ENCODE results near the gene DMAC2.
"Not testable (repeated sequence)": the region's sequence is repeated elsewhere in the genome, so short reads cannot be mapped to it uniquely, and the experiment has no call there.

The DMAC2 gene

DNA sequence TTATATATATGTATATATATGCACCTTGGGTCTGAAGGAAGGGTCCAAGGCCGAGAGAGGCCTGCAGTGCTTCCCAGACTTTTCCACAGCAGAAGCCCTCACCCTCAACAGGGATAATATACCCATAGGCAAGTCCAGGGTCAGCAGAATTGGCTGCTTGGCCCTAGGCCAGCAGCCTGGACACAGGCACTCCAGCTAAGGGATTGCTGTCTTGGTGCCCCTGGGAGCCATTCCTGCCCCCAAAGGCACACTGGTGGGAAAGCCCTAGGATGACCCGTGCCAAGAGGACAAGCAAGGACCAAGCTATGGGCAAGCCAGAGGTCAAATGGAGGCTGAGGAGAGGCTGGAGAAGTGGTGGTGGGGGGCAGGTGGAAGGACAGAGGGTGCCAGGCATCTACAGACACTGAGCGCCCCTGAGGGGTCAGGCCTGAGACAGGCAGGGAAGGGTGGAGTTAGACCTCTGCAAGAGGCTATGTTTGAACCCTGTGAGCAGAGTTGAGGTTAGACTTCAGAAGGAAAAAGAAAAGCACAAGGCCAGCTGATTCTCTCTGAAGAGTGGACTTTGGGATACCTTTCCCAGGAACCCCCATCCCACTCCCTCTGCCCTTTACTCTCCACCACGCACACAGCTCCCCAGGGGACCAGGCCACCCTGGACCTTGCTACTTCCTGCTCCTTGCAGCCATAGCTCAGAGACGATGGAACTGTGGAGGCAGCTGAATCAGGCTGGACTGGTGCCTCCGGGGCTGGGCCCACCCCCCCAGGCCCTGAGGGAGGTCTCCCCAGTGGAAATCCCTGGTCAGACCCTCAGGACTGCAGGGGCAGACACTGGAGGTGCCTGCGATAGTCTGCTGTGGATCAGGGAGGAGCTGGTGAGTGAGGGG lies 3.0 kb upstream of the DMAC2 start, which contains the start of gene ERICH4:
Gene ERICH4, plus strand, starts transcription at position 684 of the 883 bp plus-strand sequence. Its CDS starts 14 bp downstream, at position 698.
- DNase-seq: no peak

DNA sequence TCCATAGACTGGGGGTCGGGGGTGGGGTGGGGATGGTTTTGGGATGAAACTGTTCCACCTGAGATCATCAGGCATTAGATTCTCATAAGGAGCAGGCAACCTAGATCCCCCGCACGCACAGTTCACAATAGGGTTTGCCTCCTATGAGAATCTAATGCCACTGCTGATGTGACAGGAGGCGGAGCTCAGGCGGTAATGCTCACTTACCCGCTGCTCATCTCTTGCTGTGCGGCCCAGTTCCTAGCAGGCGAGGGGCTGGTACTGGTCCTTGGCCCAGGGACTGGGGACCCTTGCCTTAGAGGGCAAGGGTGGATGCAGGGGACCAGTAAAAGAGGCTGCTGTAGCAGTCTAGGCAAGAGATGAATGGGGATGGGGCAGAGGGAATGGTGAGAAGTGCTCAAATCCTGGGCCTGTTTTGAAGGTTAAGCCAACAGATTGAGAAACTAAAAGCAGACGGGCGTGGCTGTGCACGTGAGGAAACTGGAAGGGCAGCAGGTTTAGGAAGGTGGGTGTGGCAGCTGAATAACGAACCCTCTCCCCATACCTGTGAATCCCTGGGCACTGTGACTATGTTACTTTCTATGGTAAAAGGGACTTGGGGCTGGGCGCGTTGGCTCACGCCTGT lies 1.7 kb upstream of the DMAC2 start:
- no peak for DNase-seq

DNA sequence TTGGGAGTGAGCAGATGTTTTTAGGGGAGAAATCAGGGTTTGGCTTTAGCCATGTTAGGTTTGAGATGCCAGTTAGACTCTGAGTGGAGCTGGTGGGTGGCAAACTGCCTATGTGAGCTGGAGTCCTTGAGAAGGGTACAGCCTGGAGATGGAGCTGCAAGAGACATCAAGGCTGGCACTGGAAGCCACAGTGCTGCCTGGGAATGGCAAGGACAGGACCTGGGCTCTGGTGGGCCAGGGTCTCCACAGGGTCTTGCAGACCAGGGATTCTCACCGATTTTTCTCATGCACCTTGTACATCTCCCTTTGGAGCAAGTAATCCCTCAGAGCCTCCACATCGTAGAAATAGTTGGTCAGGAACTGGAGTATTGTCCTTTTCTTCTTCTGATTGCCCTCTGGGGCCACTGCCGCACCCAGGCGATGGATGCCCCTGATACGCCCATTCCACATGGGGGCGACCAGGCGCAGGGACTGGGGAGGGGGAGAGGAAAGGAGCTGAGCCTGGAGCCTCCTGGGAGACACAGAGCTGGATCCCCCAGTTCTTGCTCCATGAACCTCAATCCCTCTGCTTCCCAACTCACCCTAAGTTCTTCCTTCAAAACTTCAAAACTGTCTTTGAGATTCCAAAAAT lies 1.7 kb downstream of the DMAC2 start:
- DNase-seq: no peak

DNA sequence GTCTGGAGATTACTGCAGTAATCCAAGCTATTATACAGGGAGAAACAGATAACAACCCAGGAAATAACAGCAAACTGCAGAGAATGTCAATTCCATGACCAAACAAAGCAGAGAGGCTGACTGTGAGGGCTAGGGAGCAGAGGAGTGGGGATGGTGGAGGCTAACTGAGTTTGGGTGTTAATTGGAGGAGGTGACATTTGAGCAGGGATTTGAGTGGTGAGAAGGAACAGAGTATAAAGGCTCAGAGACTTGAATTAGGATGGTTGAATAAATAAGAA lies 3.1 kb downstream of the DMAC2 start:
- no peak for DNase-seq

DNA sequence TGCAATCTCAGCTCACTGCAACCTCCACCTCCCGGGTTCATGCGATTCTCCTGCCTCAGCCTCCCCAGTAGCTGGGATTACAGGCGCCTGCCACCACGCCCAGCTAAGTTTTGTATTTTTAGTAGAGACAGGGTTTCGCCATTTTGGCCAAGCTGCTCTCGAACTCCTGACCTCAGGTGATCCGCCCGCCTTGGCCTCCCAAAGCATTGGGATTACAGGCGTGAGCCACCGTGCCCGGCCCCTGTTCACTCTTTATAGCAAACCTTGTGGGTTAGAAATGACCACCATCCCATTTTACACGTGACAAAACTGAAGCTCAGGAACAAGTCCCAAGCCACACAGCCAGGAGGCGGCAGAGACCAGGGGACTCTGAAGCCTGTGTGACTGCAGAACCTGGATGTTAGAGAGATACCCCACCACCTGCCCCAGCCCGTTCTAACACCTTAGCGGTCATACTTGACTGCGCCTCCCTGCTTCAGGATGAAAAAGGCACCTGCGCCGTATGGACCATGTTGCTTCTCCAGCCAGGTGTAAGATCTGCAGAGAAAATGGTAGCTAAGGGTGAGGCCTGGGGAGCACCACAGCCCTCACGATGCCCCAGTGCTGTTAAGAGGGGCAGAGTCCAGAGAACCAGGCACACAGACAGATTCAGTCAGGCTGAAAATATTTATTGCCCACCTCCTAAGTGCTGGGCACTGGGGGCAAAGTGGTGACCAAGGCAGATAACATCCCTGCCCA lies 3.6 kb downstream of the DMAC2 start:
- no peak for DNase-seq

DNA sequence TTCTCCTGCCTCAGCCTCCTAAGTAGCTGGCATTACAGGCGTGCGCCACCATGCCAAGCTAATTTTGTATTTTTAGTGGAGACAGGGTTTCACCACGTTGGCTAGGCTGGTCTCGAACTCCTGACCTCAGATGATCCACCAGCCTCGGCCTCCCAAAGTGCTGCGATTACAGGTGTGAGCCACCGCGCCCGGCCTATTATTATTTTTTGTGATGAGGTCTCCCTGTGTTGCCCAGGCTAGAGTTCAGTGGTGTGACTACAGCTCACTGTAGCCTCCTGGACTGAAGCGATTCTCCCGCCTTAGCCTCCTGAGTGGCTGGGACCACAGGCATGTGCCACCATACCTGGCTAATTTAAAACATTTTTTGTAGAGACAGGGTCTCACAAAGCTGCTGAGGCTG lies 4.3 kb downstream of the DMAC2 start:
- not testable (repeated sequence) for DNase-seq

DNA sequence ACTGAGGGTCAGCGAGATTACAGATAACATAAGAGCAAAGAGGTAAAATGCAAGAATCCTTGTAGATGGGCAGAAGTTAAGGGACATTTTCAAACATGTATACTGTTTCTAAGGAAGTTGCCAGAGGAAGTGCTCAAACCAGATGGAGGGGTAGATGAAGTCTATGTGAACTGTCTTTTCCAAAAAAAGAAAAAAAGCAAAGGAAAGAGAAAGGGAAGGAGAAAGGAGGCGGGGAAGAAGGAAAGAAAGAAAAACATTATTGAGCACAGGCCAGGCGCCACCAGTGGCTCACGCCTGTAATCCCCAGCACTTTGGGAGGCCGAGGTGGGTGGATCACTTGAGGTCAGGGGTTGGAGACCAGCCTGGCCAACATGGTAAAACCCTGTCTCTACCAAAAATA lies 5.3 kb downstream of the DMAC2 start:
- DNase-seq: no peak

DNA sequence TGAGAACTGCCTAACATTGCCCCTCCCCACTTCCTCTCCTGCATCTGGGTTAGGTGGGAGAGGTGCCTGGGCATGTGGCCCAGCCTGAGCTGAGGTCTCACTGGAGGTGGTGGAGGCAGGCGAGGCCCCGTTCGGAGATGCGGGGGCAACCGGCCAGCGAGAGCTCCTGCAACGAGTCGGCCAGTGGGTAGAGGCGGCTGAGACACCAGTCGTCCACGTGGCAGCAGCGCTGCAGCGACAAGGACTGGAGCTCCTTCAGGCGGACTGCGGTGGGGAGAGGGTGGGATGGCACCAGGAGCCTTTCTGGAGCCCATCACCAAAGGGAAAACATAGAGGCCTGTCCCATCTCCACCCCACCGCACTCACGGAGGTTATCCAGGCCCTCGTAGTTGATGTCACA lies 6.5 kb downstream of the DMAC2 start:
- no peak for DNase-seq

DNA sequence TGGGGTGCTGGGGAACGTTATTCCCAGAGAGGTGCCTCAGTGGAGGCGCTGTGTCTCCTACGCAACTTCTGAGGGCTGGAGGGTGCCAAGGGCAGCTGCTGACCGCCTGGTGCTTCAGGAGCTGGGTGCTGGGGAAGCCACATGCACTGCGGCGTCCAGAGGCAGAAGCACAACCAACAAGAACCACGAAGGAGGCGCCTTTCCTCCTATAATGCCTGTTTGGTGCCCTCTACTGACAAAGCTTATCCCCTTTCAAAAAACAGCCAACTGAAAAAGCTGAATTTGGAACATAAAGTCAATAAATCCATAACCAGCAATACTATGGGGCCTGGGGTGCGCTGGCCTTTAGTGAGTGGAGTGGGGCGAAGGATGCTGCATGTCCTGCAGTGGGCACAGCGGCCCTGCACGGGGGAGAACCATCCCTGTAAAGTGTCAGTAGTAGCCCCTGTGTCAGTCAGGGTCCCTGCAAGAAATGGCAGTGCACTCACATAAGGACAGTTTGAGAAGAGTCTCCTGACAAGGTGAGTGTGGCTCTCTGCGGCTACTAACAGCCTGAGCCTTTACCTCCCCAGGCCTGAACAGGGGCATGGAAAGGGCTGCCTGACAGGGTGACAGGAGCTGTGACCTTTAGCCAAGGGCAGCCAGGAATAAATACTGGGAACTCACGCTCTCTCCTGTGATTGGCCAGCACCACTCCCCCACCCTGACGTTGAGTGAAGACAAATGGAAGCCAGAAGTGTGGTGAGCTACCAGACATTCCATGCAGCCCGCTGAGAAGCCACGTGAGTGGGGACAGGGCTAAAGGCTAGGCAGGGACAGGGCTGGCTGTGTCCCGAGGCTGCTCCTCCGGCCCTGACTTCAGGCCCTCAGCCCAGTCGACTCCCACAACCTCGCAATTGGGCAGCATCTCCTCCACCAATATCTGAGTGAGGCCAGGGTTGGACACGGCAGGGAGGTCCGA lies 8.0 kb downstream of the DMAC2 start:
- no peak for DNase-seq

DNA sequence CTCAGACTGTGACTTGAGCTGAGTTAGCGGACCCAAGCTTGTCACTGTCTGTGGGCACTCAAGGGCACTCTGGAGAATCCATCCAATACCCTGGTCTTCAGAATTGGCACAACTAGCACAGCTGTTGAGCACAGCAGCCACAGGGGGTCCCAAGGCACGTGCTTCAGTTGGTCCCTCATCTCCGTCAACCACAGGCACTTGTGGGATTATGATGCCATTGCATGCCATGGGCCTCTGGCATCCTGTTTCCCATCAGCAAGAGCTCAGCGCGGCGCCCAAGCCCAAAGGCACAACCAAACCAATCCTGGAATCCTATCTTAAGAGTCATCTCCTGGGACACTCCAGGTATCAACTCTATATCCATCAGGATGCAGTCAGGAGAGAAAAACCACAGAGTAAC lies 8.8 kb downstream of the DMAC2 start:
- DNase-seq: no peak

DNA sequence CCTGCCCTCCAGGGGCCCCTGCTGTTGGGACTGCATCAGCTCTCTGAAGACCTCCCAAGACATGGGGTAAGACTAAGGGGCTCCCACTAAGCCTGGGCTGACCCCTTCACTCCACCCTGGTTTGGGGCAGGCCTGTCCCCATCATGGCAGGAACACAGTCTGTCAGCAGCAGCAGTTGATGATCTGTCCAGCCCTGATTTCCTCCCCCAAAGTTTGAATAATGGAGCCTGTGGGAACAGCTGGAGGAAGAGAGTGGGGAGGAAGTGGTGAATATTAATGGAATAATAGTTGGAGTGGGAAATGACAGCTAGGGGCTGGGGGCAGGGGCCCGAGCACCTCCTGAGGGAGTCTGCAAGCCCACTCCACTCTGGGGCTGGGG lies 11.2 kb downstream of the DMAC2 start:
- no peak for DNase-seq

DNA sequence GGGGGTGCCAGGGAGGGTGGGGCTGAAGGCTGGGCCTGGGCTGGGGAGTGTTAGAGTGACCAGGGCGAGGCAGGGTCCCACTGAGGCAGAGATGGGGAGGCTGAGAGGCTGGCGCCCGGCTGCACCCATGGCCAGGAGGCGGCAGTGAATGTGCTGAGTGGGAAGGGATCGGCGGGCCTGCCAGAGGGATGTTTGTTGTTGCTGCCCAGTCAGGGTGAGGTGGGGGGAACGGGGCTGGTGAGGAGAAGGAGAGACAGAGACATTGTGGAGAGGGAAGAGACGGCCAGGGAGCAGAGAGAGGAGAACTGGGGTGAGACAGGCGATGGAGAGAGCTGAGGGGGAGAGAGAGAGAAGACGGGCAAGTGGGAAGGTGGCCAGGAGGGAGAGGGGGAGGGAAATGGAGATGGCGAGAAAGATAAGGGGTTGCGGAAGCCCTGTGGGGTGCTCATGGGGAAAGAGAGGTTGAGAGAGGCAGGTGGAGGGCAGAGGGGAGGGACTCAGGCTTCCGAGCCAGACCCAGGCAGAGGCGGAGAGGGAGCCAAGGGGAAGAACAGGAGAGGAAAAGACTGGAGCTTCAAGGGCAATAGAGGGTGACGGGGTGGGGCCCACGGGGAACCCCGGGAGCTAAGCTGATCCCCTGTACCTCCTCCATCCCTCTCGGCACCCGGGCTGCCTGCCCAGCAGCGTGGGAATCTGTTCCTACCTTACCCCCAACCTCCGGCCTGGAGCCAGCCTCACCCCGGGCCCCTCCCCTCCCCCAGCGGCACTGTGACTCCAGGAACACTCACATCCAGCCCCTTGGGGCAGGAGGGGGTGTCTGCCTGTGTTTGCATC lies 11.8 kb downstream of the DMAC2 start:
- no peak for DNase-seq

DNA sequence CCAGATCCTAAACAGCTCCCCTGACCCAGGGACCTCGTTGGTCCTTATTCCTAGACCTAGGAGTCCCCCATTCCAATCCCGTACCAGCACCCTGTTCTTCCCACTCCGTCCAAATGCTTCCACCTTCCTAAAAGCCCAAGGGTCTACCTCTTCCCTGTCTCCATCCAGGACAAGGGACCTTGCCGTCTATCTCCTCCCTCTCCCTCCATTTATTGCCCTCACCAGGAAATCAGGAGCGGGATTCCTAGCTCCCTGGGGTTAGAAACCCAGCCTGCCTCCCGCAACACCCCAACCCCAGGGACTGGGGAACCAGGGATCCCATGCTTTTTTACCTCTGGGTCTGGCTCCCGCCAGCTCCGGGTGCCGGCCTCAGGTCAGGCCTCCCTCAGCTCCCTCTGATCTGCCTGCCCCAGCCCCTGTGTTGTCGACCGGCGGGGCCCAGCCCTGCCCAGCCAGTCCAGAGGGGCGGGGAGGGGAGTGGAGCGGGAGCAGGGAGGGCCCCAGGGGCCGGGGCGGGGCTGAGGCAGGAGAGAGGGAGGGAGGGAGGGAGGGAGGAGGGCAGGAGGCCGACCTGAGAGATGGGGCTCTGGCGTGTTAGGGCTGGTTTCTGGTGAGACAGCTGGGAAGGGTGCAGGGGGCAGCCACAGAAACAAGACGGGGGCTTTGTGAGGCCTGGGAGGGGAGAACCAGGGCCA lies 12.6 kb downstream of the DMAC2 start, which contains the start of gene B3GNT8:
Gene B3GNT8, minus strand, starts transcription at position 423 of the 695 bp plus-strand sequence. CDS start 596 bp downstream, outside the sequence.
- DNase-seq: no peak

DNA sequence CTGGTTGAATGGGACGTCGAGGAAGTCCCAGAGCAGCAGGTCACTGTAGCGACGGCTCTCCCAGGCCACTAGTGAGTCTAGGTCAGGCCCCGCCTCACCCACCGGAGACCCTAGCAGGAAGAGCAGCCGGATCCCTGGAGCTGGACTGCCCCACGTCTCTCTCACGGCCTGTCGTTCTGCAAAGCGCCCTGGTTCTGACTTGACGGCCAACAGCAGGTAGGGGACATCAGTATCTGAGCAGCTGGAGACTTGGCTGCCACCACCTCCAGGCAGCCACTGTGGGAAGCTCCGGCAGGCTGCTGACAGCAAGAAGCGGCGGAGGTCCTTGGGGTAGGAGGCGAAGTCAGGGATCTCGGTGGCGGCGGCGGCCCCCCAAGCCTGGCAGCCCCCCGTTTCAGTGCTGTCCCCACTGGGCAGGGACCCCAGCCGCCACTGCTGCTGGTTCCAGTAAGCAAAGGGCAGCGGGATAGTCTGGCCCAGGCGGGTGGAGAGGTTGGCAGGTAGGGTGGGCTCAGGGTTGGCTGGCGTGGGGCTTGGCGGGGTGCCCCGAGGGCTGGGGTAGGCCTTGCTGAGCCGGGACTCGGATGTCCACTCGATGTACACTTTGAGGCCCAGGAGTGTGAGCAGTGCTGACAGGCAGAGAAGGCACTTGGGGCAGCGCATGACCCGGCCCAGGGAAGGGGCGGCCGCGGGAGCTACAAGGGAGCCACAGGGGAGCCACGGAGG lies 13.4 kb downstream of the DMAC2 start:
- DNase-seq: no peak

DNA sequence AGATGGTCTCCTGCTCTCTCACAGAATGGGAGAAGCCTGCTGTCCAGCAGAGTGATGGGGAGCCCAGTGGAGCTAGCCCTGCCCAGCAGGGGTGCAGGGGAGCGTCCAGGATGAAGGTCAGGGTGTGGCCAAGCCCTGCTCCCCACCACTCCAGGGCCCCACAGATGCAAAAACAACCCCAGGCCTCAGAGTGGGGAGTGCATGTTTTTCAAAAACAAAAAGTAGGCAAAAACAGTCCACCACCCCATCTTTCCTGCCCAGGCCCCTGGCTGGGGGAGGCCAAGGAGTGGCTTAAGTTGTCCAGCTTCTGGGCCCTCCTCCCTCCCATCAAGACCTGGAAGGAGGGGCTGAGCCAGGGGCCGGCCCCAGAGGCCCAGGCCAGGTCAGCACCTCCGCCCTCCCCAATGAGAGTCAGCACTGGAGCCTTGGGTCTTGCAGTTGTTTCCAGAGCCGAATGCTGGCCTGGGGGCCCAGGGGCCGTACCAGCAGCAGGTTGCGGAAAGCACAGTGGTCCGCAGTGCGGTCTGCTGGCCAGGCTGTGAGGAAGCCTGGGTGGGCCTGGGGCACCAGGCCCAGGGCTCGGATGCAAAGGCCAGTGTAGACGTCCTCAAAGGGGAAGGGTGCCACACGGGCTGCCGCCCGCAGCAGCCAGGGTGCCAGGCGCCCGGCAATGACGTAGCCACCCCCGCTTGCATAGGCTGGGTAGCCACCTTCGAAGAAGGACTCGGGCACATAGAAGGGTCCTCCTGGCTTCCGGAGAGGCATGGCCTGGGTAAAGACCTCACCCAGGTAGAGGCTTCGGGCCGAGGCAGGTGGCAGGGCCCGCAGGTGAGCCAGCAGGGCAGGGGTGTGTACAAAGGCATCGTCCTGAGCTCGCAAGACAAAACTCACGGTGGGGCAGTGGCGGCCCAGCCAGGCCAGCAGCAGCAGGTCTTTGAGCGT lies 14.3 kb downstream of the DMAC2 start:
- no peak for DNase-seq

DNA sequence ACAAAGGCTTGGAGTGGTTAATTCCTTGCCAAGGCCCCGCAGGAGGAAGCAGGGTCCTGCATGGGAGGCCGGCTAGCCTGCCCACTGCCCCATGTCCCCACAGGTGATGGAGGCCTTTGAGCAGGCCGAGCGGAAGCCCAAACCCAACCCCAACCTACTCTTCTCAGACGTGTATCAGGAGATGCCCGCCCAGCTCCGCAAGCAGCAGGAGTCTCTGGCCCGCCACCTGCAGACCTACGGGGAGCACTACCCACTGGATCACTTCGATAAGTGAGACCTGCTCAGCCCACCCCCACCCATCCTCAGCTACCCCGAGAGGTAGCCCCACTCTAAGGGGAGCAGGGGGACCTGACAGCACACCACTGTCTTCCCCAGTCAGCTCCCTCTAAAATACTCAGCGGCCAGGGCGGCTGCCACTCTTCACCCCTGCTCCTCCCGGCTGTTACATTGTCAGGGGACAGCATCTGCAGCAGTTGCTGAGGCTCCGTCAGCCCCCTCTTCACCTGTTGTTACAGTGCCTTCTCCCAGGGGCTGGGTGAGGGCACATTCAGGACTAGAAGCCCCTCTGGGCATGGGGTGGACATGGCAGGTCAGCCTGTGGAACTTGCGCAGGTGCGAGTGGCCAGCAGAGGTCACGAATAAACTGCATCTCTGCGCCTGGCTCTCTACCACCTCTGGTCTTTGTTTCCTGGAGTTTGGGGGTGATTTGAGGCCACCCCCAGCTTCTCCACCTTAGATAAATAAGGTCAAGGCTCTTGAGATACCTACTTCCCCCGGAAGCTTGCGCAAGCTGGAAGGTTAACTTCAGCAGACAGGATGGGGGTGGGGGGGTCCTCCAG lies 15.2 kb downstream of the DMAC2 start:
- DNase-seq: no peak

DNA sequence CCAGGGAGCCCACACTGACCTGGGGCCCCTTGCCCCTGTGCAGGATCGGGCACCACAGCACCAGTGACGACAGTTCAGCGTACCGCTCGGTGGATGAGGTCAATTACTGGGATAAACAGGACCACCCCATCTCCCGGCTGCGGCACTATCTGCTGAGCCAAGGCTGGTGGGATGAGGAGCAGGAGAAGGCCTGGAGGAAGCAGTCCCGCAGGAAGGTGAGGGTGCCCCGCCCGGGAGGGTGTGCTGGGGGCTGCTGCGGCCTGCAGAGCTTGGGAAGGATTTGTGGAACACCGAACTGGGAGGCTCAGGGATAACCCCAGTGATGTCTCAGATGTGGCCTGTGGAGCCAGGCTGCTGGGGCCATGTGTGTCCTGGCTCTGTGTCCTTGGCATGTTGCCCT lies 16.8 kb downstream of the DMAC2 start:
- DNase-seq: no peak

DNA sequence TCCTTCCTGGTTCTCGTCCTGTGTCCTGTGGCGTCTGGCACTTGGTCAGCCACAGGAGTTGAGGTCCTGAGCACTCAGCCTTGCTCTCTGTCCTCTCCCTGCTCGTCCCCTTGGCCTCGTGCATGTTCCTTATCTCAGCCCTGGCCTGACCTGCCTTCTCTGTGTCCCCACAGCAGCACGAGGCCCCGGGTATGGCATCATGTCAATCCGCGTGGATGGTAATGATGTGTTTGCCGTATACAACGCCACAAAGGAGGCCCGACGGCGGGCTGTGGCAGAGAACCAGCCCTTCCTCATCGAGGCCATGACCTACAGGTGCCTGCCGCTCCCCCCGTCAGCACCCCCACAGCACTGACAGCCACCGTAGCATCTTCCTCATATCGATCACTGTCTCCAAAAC lies 17.3 kb downstream of the DMAC2 start:
- no peak for DNase-seq

Data from GOT3 (cell line).